Colon (tissue), 2 donors: ENCODE results near the gene URB1.
"Not testable (repeated sequence)": the region's sequence is repeated elsewhere in the genome, so short reads cannot be mapped to it uniquely, and the experiment has no call there.

ENCODE experiments used
- FAIRE-seq: peaks from 2 replicates; lab custom pipeline; 2012; peaks lifted over from hg19 to GRCh38; lab: Jason Lieb, UNC
- donor health status: control.
- donor health status: control.

URB1 gene

GRCh38 chr21:32412162-32413014 is 19.6 kb upstream of the URB1 start, which contains the start of gene EVA1C:
TSS of gene EVA1C (plus strand) at chr21:32412706. CDS start at chr21:32412854, 148 bp downstream.
- no peak for FAIRE-seq

GRCh38 chr21:32411350-32412161 is 18.7 kb upstream of the URB1 start:
- FAIRE-seq: no peak

- no peak for FAIRE-seq
Observed at GRCh38 chr21:32410916-32411315, 18.1 kb upstream of the URB1 start.

- no peak for FAIRE-seq
Observed at GRCh38 chr21:32410291-32410690, 17.5 kb upstream of the URB1 start.

GRCh38 chr21:32406405-32406804 is 13.6 kb upstream of the URB1 start:
- FAIRE-seq: no peak

- no peak for FAIRE-seq
Observed at GRCh38 chr21:32403201-32403777, 10.5 kb upstream of the URB1 start.

GRCh38 chr21:32393677-32394001 is 827 bp upstream of the URB1 start:
- FAIRE-seq: no peak

GRCh38 chr21:32392299-32392879 is 423 bp downstream of the URB1 start:
- FAIRE-seq: no peak

GRCh38 chr21:32391755-32392154 is 1.1 kb downstream of the URB1 start:
- no peak for FAIRE-seq

GRCh38 chr21:32390537-32391224 is 2.1 kb downstream of the URB1 start:
- not testable (repeated sequence) for FAIRE-seq

GRCh38 chr21:32389337-32390015 is 3.3 kb downstream of the URB1 start:
- FAIRE-seq: no peak

GRCh38 chr21:32388306-32388705 is 4.5 kb downstream of the URB1 start:
- FAIRE-seq: no peak

- FAIRE-seq: no peak
Observed at GRCh38 chr21:32387151-32387550, 5.7 kb downstream of the URB1 start.

GRCh38 chr21:32386195-32386870 is 6.5 kb downstream of the URB1 start:
- no peak for FAIRE-seq

- no peak for FAIRE-seq
Observed at GRCh38 chr21:32383812-32384211, 9.0 kb downstream of the URB1 start.

GRCh38 chr21:32382108-32382644 is 10.6 kb downstream of the URB1 start:
- FAIRE-seq: no peak

- FAIRE-seq: no peak
Observed at GRCh38 chr21:32381571-32381970, 11.2 kb downstream of the URB1 start.

GRCh38 chr21:32380940-32381339 is 11.9 kb downstream of the URB1 start:
- FAIRE-seq: no peak

GRCh38 chr21:32378956-32379355 is 13.9 kb downstream of the URB1 start:
- FAIRE-seq: no peak

GRCh38 chr21:32377991-32378390 is 14.8 kb downstream of the URB1 start:
- FAIRE-seq: no peak

- FAIRE-seq: no peak
Observed at GRCh38 chr21:32377506-32377905, 15.3 kb downstream of the URB1 start.
